Heart right ventricle (tissue), 16 donors: ENCODE results near the gene DCANP1. TPM values are rescaled to one million over a fixed set of nuclear protein-coding genes. Genes with fewer than 3 reads are reported as not detected.

ENCODE experiments used
- ATAC-seq, 8 donors: fragments of 200-7000 bp; cut with Tn5 transposase; one replicate each; pipeline ENCODE4 v1.9.1; 2020; ENCODE audit warnings: mild to moderate bottlenecking in 8 of 8, moderate library complexity in 8 of 8, moderate number of reproducible peaks in 1 of 8
- DNase-seq, 2 donors: peaks; one replicate each; pipeline ENCODE4 v3.0.0-alpha.2; 2020
- H3K27ac ChIP-seq, 10 donors: fragments of 200-600 bp; sonication (generic) in 2 of 10; one replicate each; pipeline versions ENCODE4 v1.5.0 to v1.8.0; 2020 to 2022; ENCODE audit warnings: mild to moderate bottlenecking in 3 of 10
- H3K27me3 ChIP-seq, 7 donors: fragments of 200-600 bp; one replicate each; pipeline ENCODE4 v1.8.0; 2021 to 2022; ENCODE audit warnings: mild to moderate bottlenecking in 2 of 7
- H3K36me3 ChIP-seq, 9 donors: fragments of 200-600 bp; sonication (generic) in 1 of 9; one replicate each; pipeline versions ENCODE4 v1.5.0 to v1.8.0; 2020 to 2022; ENCODE audit warnings: mild to moderate bottlenecking in 2 of 9
- H3K4me1 ChIP-seq, 9 donors: fragments of 200-600 bp; sonication (generic) in 1 of 9; one replicate each; pipeline versions ENCODE4 v1.5.0 to v1.8.0; 2020 to 2022; ENCODE audit warnings: mild to moderate bottlenecking in 4 of 9
- H3K4me3 ChIP-seq, 10 donors: fragments of 200-600 bp; sonication (generic) in 2 of 10; one replicate each; pipeline versions ENCODE4 v1.5.0 to v1.8.0; 2020 to 2022; ENCODE audit warnings: mild to moderate bottlenecking in 7 of 10, moderate library complexity in 2 of 10
- H3K9me3 ChIP-seq, 11 donors: fragments of 200-600 bp in 10 of 11; sonication (generic) in 2 of 11; one replicate each; pipeline versions ENCODE4 v1.5.0 to v1.8.0; 2013 to 2022; ENCODE audit warnings: mild to moderate bottlenecking in 2 of 11, control low read depth in 1 of 11, moderate library complexity in 1 of 11
- WGBS, 2 donors: extraction: QIAGEN DNeasy Blood & Tissue Kit; methylation state at CpG; one replicate each; pipeline ENCODE4 v1.1.7; 2013; ENCODE audit warnings: inconsistent platforms in 1 of 2; 5-methylcytosine and 5-hydroxymethylcytosine counted together
- intact Hi-C, 10 donors: fragments of 100-400 bp; cut with DNase I; formaldehyde crosslinking; loops; one replicate each; pipeline versions ENCODE4 v1.11.1 to v1.14.2; 2022
- polyA plus RNA-seq, 2 donors: library from polyadenylated mRNA; stranded (reverse); fragments of 200-250 nt; gene quantifications; one replicate each; pipeline ENCODE4 v1.2.3, GENCODE V29; 2013
- total RNA-seq, 10 donors: library from RNA; stranded (reverse); fragmentation: NEBNext Ultra II Directional in 3 of 10; extraction: Animal tissue kit (Norgen Biotek cat#: 25700) in 3 of 10; gene quantifications; one replicate each; pipeline versions ENCODE4 v1.2.1 to v1.2.4, GENCODE V29; 2021 to 2023
- TF ChIP-seq, protein P1 (sequence below), 9 donors: fragments of 200-600 bp; sonication (generic) in 2 of 9; IDR thresholded peaks; one replicate each; pipeline versions ENCODE4 v1.5.0 to v1.8.0; 2021 to 2022; ENCODE audit warnings: antibody characterized with exemption in 9 of 9, mild to moderate bottlenecking in 5 of 9, moderate library complexity in 1 of 9
- donor health status: Arrhythmogenic right ventricular cardiomyopathy.
- donor health status: ischemic (EF 13 %, LVEDD 7.1; RV severe dilation, severe dysfunction).
- donor health status: healthy with polysubstance abuse.
- donor health status: DM: no; HTN: yes; CAD: no.
- donor health status: DM: no; HTN: no; CAD: no.
- donor health status: ischemic (EF 25% LVEDD 6.9; RV normal size, moderate dysfunction).
- donor health status: ischemic (EF 25% LVEDD 5.7; RV mildly dilated, moderate dysfunction).
- donor health status: healthy.
- donor health status: DM: yes; HTN: yes; CAD: no.
- donor health status: Ischemic cardiomyopathy.
- donor health status: ischemic (EF 35%, LVEDD 5.7; RV mildly dilated, moderate dysfunction).
- donor health status: nonischemic (EF 11% LVEDD 7.7; RV severe dilation, severe dysfunction).
- donor health status: DM: yes; HTN: yes; CAD: no.
- donor health status: PGD.
- donor health status: ischemic (EF 29% LVEDD 5.4; RV normal size, mild dysfunction).
- donor health status: nonischemic (EF 23%, LVEDD 6.1; RV moderate dilation, normal function).

Gene DCANP1
- total and polyA plus RNA-seq, 12 donors, result not detected

DNA sequence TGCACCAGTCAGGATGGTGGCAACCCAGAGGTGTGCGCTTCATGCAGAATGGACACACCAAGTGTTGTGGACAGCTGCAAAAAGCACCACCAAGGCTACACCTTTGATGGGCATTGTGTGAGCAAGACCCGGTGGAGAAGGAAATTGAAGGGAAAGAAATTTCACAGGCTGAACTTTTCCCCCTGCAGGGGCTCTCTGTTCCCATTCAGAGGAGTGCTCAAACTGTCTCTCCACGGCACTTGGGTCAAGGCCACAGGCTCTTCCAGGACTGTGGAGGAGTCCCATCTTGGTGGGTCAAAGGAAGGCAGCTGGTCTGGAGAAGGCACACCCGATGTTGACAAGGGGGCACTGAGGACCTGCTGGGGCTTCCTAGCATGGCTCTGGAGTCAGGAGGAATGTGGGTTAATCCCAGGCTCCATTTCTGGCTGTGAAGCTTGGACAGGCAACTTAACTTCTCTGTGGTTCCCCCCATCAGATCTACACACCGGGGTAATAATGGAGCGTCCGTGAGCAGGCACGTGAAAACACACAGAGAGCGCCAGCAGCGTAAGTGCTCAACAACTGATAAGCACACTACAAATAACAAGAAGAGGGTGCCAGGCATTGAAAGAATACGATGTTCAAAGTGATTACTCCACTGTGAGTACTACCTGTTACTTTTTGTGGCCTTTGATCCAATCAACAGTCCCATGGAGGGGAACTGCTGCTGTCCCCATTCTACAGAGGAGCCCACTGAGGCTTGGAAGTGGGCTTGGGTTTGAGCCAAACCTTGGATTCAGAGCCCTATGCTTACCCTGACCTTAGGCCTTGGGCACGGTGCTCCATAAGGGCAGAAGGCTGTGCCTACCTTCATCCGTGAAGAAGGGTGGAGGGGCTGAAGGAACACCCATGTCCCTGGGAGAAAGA is 39.2 kb upstream of the DCANP1 start:
- TF ChIP-seq, protein P1, sequence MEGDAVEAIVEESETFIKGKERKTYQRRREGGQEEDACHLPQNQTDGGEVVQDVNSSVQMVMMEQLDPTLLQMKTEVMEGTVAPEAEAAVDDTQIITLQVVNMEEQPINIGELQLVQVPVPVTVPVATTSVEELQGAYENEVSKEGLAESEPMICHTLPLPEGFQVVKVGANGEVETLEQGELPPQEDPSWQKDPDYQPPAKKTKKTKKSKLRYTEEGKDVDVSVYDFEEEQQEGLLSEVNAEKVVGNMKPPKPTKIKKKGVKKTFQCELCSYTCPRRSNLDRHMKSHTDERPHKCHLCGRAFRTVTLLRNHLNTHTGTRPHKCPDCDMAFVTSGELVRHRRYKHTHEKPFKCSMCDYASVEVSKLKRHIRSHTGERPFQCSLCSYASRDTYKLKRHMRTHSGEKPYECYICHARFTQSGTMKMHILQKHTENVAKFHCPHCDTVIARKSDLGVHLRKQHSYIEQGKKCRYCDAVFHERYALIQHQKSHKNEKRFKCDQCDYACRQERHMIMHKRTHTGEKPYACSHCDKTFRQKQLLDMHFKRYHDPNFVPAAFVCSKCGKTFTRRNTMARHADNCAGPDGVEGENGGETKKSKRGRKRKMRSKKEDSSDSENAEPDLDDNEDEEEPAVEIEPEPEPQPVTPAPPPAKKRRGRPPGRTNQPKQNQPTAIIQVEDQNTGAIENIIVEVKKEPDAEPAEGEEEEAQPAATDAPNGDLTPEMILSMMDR (IDR thresholded peaks at IDR 0.05), result no peak
- 53 to 65% methylated on average over 13 of the region's 13 CpGs for WGBS, 2 donors
- Histone ChIP-seq H3K27ac (no peak overlapping the region), H3K36me3 (no peaks in the 10 kb centered on the region), H3K4me1 (peaks cover 2 to 26% (median 23%) of the 10 kb centered on the region in 9 donors), H3K9me3 (no peaks in the 10 kb centered on the region), H3K27me3 (peaks cover 27 to 84% (median 67%) of the 10 kb centered on the region in 7 donors), H3K4me3 (no peak overlapping the region)
- ATAC-seq (no peak), DNase-seq (no peak)
- intact Hi-C loops, result no loop called here

GRCh38 chr5:135484674-135485086 is 37.5 kb upstream of the DCANP1 start:
- Histone ChIP-seq H3K4me1 (peaks cover 0 to 17% (median 14%) of the 10 kb centered on the region in 9 donors), H3K27me3 (peaks cover 15 to 79% (median 57%) of the 10 kb centered on the region in 7 donors), H3K4me3 (no peak overlapping the region), H3K36me3 (no peaks in the 10 kb centered on the region), H3K27ac (no peak overlapping the region), H3K9me3 (no peaks in the 10 kb centered on the region)
- WGBS, 2 donors, result 64 to 65% methylated on average over 5 of the region's 5 CpGs
- ATAC-seq (no peak), DNase-seq (no peak)
- TF ChIP-seq, protein P1 (IDR thresholded peaks at IDR 0.05), result no peak
- intact Hi-C loops, result no loop called here

DNA sequence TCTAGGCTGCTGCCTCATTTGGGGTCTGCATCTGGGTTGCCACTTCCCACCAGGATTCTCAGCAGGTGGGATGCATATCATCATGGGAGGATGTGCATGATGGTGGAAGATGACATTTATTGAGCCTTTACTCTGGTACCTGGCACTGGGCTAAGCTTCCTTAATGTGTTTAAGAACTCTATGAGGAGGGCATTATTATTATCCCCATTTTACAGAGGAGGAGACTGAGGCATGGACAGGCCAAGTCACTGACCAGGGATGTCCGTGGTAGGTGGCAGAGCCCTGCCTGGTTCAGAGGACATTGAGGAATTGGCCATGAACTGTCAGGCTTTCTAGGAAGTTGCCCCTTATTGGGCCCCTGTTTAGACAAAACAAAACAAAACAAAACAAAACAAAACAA is 36.1 kb upstream of the DCANP1 start:
- 83 to 92% methylated on average over 1 of the region's 1 CpG for WGBS, 2 donors
- ATAC-seq (no peak), DNase-seq (no peak)
- no peak overlapping the region for H3K27ac ChIP-seq
- TF ChIP-seq, protein P1 (IDR thresholded peaks at IDR 0.05), result no peak
- peaks cover 11 to 78% (median 54%) of the 10 kb centered on the region in 7 donors for H3K27me3 ChIP-seq
- peaks cover 0 to 3% (median 0%) of the 10 kb centered on the region in 9 donors for H3K4me1 ChIP-seq
- H3K4me3 ChIP-seq, result no peak overlapping the region
- no peaks in the 10 kb centered on the region for H3K9me3 ChIP-seq
- intact Hi-C loops, result no loop called here
- H3K36me3 ChIP-seq, result no peaks in the 10 kb centered on the region

- H3K9me3 ChIP-seq, result no peaks in the 10 kb centered on the region
- no peaks in the 10 kb centered on the region for H3K36me3 ChIP-seq
- DNase-seq (no peak), ATAC-seq (no peak)
- no peak overlapping the region for H3K4me3 ChIP-seq
- peaks cover 8 to 78% (median 52%) of the 10 kb centered on the region in 7 donors for H3K27me3 ChIP-seq
- no peak overlapping the region for H3K27ac ChIP-seq
- no peaks in the 10 kb centered on the region for H3K4me1 ChIP-seq
- TF ChIP-seq, protein P1 (IDR thresholded peaks at IDR 0.05), result no peak
- 74 to 83% methylated on average over 9 of the region's 9 CpGs for WGBS, 2 donors
- intact Hi-C loops, result no loop called here
Observed at GRCh38 chr5:135482381-135482933, 35.3 kb upstream of the DCANP1 start.
